ENCODE measurements around the gene SERINC3.
"Not testable (repeated sequence)": the region's sequence is repeated elsewhere in the genome, so short reads cannot be mapped to it uniquely, and the experiment has no call there.

SERINC3 gene

GRCh38 chr20:44521484-44522481 is at the start of gene SERINC3:
SERINC3 (minus strand) TSS chr20:44522070; CDS start chr20:44521951, 119 bp downstream.
- peak; percentile 98 for DNase-seq

DNA sequence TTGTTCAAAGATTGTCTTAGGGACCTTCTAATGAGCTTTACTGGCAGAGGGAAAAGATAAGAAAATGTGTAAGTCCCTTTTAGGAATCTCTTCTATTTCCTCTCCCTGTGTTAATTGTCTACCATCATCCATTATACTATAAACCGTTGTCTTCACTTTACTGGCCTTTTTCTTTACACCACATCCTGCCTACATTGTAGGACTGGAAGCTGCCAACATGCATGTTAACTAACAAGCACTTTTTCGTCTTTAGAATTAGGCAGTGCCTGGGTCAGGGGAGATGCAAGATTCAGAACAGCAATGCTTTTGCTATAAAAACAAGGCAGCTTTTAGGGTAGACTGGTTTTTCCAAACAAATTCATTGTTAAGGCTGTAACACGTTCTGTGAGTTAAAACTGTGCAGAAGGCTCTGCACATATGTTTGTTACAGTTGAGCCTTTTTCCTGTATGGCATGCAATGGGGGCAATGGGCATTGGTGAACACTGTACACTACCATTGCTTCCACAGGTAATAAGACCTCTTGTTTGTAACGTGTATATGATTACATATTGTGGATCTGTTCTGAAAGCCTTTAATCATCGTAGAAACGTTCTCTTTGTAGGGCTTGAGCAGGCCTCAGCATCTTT is 49.6 kb upstream of the SERINC3 start:
- no peak for DNase-seq

DNA sequence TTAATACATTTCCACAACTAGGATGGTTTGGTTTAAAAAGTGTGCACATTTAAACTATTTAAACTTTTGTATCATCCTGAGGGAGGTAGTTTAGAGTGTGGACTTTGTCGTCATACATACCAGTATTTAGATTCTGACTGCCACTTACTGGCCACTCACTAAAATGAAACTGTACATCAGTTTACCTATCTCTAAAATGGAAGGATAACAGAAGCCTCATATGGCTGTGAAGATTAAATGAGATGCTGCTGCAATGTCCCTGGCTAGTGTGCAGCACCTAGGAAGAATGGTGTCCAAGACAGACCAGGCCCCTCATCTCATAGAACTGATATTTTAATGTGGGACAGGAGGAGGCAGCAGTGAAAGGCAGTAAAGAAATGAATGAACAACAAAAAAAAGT is 48.5 kb upstream of the SERINC3 start:
- DNase-seq: no peak

DNA sequence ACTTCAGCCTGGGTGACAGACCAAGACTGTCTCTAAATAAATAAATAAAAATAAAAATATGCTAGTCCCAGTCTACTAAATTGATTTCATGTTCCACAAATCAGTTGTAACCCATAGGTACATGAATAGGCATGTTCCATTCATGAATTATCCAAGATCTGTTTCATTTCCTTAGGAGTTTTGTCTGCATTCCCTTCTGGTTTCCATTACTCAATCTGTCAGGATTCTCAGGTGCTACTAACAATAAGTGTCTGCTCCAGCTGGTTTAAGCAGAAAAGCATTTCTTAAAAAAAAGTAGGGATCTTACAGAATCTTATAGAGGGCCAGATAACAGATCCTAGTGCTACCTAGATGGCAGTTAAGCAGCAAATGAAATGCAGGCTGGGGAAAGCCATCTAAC is 44.9 kb upstream of the SERINC3 start:
- DNase-seq: no peak

GRCh38 chr20:44566018-44566417 is 44.1 kb upstream of the SERINC3 start:
- DNase-seq: peak; percentile 55

GRCh38 chr20:44561876-44562275 is 40.0 kb upstream of the SERINC3 start:
- no peak for DNase-seq

- DNase-seq: not testable (repeated sequence)
These were observed 38.9 kb upstream of the SERINC3 start for GRCh38 chr20:44560818-44561217.

- DNase-seq: no peak
These were observed 38.4 kb upstream of the SERINC3 start for GRCh38 chr20:44560229-44560628.

- DNase-seq: no peak
These were observed 37.4 kb upstream of the SERINC3 start for GRCh38 chr20:44559302-44559701.

DNA sequence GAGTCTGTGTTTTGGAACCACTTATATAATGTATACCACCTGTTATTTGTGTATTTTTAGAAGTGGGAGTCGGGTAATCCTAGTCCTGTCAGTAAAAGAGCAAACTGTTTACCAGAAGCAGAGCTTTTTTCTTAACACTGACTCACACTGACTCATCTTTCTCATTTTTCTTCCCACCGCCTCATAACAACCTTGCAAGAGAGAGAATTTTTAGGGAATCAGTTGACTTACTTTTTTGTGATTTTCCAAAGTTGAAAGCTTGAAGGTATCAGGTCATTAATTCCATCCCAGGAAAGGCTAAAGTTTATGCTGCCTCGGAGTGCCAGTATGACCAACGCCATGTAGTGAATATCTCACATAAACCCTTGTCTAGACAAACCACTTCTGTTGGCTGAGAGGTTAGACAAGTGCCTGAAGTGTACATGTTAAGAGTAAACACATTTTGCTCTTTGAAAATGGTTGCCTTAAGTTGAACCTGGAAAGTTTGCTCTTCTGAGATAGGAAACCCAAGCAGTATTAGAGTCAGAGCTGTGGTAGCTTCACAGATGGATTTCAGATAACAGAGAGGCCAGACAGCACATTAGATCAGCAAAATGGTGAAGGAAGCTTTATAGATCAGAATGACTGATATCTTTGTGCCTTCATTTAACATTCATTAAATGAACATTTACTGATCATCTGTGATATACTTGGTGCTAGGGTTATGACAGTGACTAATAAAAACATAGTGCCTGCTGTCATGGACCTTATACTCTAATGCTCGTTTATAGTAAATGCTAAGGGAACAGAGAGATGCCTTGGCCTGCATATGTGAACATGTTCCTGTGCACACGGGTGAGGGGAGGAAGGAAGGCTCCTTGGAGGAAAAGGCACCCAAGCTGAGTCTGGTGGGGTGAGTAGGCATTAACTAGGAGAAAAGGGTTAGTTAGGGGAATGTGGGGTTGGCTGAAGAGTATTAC is 31.4 kb upstream of the SERINC3 start:
- DNase-seq: peak; percentile 79

GRCh38 chr20:44552568-44552949 is 30.7 kb upstream of the SERINC3 start:
- DNase-seq: no peak

DNA sequence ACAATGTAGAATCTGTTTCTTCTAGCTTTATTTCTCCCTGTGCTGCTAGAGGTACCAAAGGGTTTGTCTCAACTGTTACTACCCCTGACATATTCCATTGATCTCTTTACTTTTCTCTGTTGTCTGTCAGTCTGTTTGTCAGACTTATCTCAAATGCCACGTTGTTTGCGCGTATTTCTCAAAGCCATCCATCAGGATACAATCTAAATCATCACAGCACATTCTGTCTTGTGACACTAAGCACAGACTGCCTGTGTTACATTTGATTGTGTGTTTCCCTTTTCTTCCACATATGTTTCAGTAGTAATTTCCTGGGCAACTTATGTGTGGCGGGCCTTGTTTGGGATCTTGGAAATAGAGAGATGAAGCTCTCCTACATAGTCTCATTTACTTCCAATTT is 30.2 kb upstream of the SERINC3 start:
- DNase-seq: peak; percentile 77

- peak; percentile 69 for DNase-seq
These were observed 27.3 kb upstream of the SERINC3 start for GRCh38 chr20:44549123-44549522.

DNA sequence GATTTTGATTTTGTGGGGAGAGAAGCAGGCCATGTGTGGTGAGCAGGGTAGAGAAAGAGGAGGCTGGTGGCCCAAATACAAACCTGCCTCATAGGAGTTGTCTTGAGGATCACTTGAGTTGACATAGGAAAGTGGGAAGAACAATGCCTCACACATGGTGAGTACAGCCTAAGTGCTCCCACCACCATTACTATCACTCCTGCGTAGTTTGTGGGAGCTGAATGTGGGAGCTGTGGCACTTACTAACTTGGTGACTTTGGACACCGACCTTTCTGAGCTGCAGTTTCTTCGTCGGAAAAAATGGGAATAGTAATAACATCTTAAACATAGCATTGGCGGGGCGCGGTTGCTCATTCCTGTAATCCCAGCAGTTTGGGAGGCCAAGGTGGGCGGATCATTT is 25.5 kb upstream of the SERINC3 start:
- DNase-seq: no peak

GRCh38 chr20:44544263-44544662 is 22.4 kb upstream of the SERINC3 start:
- peak; percentile 98 for DNase-seq

- DNase-seq: peak; percentile 27
These were observed 21.5 kb upstream of the SERINC3 start for GRCh38 chr20:44543358-44543757.

DNA sequence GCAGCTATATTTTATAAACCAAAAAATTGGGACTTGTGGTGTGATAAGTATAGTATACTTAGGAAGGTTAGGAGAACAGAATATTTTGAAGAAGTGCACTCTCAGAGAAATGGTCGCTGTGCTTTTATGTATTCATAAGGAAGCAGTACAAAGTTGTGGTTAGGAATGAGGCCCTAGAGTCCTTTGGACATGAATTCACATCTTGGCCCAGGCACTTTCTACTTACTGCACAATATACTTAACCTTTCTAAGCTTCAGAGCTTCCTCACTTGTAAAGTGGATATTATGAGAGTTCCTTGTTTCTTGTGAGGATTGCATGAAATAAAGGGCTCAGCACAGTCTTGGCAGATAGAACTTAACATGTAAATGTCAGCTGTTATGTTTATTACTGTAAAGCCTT is 21.0 kb upstream of the SERINC3 start:
- peak; percentile 61 for DNase-seq

DNA sequence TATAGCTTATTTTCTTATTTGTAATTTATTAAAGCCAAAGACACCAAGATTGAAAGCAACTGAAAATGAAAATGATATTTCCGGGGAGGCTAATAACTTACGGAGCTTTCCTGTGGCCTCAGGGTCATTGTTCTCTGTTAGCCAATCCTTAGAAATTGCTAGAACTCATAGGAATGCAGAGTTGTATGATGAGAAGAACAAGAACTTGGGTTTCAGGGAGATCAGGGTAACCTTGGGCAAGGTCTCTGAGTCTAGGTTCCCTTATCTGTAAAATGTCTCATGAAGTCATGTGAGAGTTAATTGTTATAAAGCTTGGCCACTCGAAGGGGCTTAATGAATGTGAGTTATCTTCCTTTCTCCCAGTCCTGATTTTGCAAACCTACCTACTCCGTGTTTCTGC is 20.1 kb upstream of the SERINC3 start:
- peak; percentile 49 for DNase-seq

GRCh38 chr20:44540834-44541233 is 19.0 kb upstream of the SERINC3 start:
- DNase-seq: no peak

DNA sequence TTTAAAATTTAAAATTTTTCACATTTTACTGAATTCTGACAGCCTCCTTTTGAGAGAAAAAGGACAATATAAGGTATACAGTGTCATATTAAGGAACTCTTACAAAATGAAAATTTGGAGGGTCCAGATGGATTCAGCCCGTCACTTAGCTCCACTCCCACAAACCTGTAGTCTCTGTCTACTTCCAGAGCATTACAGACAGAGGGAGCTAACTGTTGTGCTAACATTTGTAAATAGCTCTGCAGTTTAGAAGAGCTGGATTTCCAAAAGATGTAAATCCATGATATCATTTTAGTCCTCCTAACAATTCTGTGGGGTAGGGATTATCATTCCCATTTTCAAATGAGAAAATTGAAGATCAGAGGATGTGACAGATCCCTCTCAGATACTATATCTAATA is 16.1 kb upstream of the SERINC3 start:
- peak; percentile 37 for DNase-seq

GRCh38 chr20:44536175-44536574 is 14.3 kb upstream of the SERINC3 start:
- peak; percentile 44 for DNase-seq

GRCh38 chr20:44533928-44534327 is 12.1 kb upstream of the SERINC3 start:
- DNase-seq: peak; percentile 78

DNA sequence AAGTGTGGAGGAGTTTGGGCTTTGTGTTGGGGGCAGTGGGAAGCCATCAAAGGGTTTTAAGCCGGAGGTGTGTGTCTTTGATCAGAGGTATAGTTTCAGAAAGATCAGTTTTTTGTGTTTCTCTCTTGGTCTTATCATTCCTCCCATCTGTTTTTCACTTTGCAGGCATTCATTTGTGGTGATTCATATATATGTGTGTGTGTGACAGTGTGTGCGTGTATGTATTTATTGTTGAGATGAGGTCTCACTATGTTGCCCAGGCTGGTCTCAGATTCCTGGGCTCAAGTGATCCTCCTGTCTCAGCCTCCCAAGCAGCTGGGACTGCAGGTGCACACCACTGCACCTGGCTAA is 11.1 kb upstream of the SERINC3 start:
- DNase-seq: peak; percentile 62

Data from hematopoietic multipotent progenitor cell treated with erythropoietin and hydrocortisone succinate and interleukin-3 and kit ligand, for 4 days (in vitro differentiated cells).